SH-SY5Y (cell line): ENCODE measurements around the gene NRDE2.

Source experiments
- GATA2 ChIP-seq: IDR thresholded peaks from 2 replicates; pipeline ENCODE4 v1.6.1; 2011; ENCODE audit warnings: mild to moderate bottlenecking, low read depth, low read length
- GATA3 ChIP-seq: IDR thresholded peaks from 2 replicates; pipeline ENCODE4 v1.6.1; 2011; ENCODE audit warnings: low read depth, mild to moderate bottlenecking, low read length, moderate library complexity

DNA sequence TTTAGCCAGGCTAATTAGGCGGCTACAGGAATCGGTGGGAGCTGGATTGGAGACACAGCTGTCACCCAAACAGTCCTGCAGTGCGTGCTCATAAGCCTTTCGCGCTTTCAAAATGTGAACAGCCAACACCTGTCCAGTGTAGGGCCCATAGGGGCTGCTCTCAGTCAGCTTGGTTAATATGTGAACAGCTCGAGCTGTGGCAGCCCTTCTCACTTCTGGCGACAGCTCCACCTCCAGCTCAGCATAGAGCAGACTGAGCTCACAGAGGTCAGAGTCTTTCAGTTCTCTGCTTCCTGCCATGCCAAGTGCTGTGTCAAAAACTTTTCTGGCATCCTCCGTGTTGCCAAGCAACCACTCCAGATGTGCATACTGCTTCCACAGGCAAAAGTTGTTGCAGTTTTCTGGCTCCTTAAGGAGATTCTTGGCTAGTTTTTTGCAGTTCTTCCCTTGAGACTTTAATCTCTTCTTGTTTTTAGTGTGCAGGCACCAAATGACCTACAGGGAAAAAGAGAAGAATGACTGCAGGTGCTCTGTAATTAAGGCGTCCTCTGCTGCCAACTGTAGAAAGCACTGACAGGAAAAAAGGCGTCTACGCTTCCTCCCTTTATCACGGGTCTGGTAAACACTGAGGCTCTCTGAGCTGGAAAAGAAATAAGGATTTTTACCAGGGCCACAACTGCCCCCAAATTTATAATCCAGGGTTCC is 42.9 kb downstream of the NRDE2 start:
- TF ChIP-seq GATA3, result no peak
- no peak for TF ChIP-seq GATA2
